ENCODE results near the gene SLX1B.
"Not testable (repeated sequence)": the region's sequence is repeated elsewhere in the genome, so short reads cannot be mapped to it uniquely, and the experiment has no call there.

DNA sequence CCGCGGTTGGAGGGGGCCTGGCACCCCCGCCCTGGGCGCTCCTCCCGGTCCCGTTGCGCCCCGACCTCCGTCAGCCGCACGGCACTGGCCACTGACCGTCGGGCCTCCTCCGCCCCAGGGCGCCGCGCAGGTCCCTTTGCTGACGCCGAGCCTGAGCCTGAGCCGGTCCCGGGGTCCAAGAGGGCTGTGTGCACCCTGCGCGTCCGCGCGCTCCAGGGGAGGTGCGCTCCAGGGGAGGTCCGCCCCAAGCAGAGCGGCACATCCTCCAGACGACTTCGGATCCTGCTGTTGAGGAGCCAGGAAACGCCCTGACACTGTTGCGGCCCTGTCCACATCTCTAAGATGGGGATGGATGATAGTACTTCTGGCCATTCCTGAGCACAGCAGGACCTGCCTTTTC, 12.6 kb downstream of the SLX1B start:
- TF ChIP-seq EZH2 (IDR thresholded peaks at IDR 0.05); POLR2AphosphoS5 (IDR thresholded peaks at IDR 0.05; ENCODE audit: borderline replicate concordance, low read depth, low read length): not testable (repeated sequence)
